GM21390 (cell line): ENCODE measurements around the gene LYSET.
"Not testable (repeated sequence)": the region's sequence is repeated elsewhere in the genome, so short reads cannot be mapped to it uniquely, and the experiment has no call there.

Experiments used
- ATAC-seq: cut with Tn5 transposase; IDR thresholded peaks from one replicate; pipeline ENCODE4 v1.9.1; 2021; ENCODE audit not compliant: unreplicated experiment

LYSET gene

GRCh38 chr14:93220509-93220908, 35.4 kb downstream of the LYSET start:
- no peak for ATAC-seq

- no peak for ATAC-seq
Observed at GRCh38 chr14:93223565-93223964, 38.4 kb downstream of the LYSET start.

GRCh38 chr14:93228550-93228949, 43.4 kb downstream of the LYSET start:
- no peak for ATAC-seq

- no peak for ATAC-seq
Observed at GRCh38 chr14:93230539-93230938, 45.4 kb downstream of the LYSET start.

GRCh38 chr14:93231129-93231979, 46.2 kb downstream of the LYSET start:
- no peak for ATAC-seq

- no peak for ATAC-seq
Observed at GRCh38 chr14:93232159-93232558, 47.0 kb downstream of the LYSET start.

- ATAC-seq = not testable (repeated sequence)
Observed at GRCh38 chr14:93233078-93233477, 48.0 kb downstream of the LYSET start.

GRCh38 chr14:93234798-93235197, 49.7 kb downstream of the LYSET start:
- ATAC-seq = no peak
